Kidney epithelial cell (primary cell): ENCODE results near the gene HOXC11. TPM values are rescaled to one million over a fixed set of nuclear protein-coding genes. Genes with fewer than 3 reads are reported as not detected.

Source experiments
- DNase-seq: peaks from one replicate; pipeline ENCODE4 v3.0.0-alpha.2; 2010; ENCODE audit warnings: low read depth
- H3K27me3 ChIP-seq: 2 replicates; pipeline ENCODE4 v1.6.0; 2011; ENCODE audit warnings: low read length; ENCODE audit not compliant: control insufficient read depth, insufficient read depth
- H3K36me3 ChIP-seq: 2 replicates; pipeline ENCODE4 v1.5.1; 2011; ENCODE audit warnings: low read length; ENCODE audit not compliant: control insufficient read depth, insufficient read depth
- H3K4me3 ChIP-seq: 2 replicates; pipeline ENCODE4 v1.5.1; 2011; ENCODE audit warnings: low read depth, mild to moderate bottlenecking, control low read depth, low read length
- CTCF ChIP-seq: IDR thresholded peaks from 2 replicates; pipeline ENCODE4 v1.5.1; 2011; ENCODE audit warnings: mild to moderate bottlenecking, moderate library complexity, low read length, control low read depth, inconsistent platforms; ENCODE audit not compliant: insufficient read depth, poor library complexity, severe bottlenecking
- total RNA-seq: library from RNA; depleted of rRNA; stranded (reverse); fragments of >200 nt; gene quantifications from 2 replicates; pipeline ENCODE4 v1.2.3, GENCODE V29; 2015

HOXC11 gene
- total RNA-seq, 1 donor from 2014 or later: 0.58 TPM

GRCh38 chr12:54008260-54008552 is 35.3 kb downstream of the HOXC11 start:
- H3K27me3 ChIP-seq: peaks cover 22% of the 10 kb centered on the region
- no peak for TF ChIP-seq CTCF
- H3K36me3 ChIP-seq: no peaks in the 10 kb centered on the region
- no peak for DNase-seq
- no peak overlapping the region for H3K4me3 ChIP-seq

GRCh38 chr12:54009171-54010052 is 36.5 kb downstream of the HOXC11 start:
- Histone ChIP-seq H3K4me3 (peak overlapping the region; percentile 41), H3K27me3 (peaks cover 24% of the 10 kb centered on the region), H3K36me3 (no peaks in the 10 kb centered on the region)
- no peak for DNase-seq
- no peak for TF ChIP-seq CTCF

GRCh38 chr12:54010053-54010971 is 37.4 kb downstream of the HOXC11 start:
- no peak for DNase-seq
- H3K4me3 ChIP-seq: no peak overlapping the region
- no peak for TF ChIP-seq CTCF
- H3K36me3 ChIP-seq: no peaks in the 10 kb centered on the region
- H3K27me3 ChIP-seq: peaks cover 26% of the 10 kb centered on the region

GRCh38 chr12:54010972-54011664 is 38.2 kb downstream of the HOXC11 start:
- Histone ChIP-seq H3K36me3 (no peaks in the 10 kb centered on the region), H3K27me3 (peaks cover 29% of the 10 kb centered on the region), H3K4me3 (no peak overlapping the region)
- TF ChIP-seq CTCF: no peak
- DNase-seq: no peak

GRCh38 chr12:54011665-54012532 is 39.0 kb downstream of the HOXC11 start:
- Histone ChIP-seq H3K27me3 (peaks cover 26% of the 10 kb centered on the region), H3K36me3 (no peaks in the 10 kb centered on the region), H3K4me3 (no peak overlapping the region)
- DNase-seq: no peak
- TF ChIP-seq CTCF: no peak
